ENCODE results near the gene MOV10L1.

Gene MOV10L1

GRCh38 chr22:50101870-50102565, 12.2 kb downstream of the MOV10L1 start:
- H3K27ac ChIP-seq = no peak overlapping the region
- DNase-seq (ENCODE audit: low read depth, low spot score) = no peak

GRCh38 chr22:50102946-50103345, 13.1 kb downstream of the MOV10L1 start:
- no peak overlapping the region for H3K27ac ChIP-seq
- no peak for DNase-seq (ENCODE audit: low read depth, low spot score)

- DNase-seq (ENCODE audit: low read depth, low spot score) = no peak
Measured at GRCh38 chr22:50104141-50104544, 14.3 kb downstream of the MOV10L1 start.

GRCh38 chr22:50105208-50106100, 15.6 kb downstream of the MOV10L1 start:
- DNase-seq (ENCODE audit: low read depth, low spot score) = peak; percentile 63
- H3K27ac ChIP-seq = no peak overlapping the region

More at GRCh38 chr22:50104141-50104544, 14.3 kb downstream of the MOV10L1 start:
- no peak overlapping the region for H3K27ac ChIP-seq

- no peak overlapping the region for H3K27ac ChIP-seq
- no peak for DNase-seq (ENCODE audit: low read depth, low spot score)
Measured at GRCh38 chr22:50107529-50107928, 17.7 kb downstream of the MOV10L1 start.

GRCh38 chr22:50111056-50111455, 21.2 kb downstream of the MOV10L1 start:
- H3K27ac ChIP-seq = no peak overlapping the region

GRCh38 chr22:50112151-50113118, 22.6 kb downstream of the MOV10L1 start:
- DNase-seq (ENCODE audit: low read depth, low spot score) = no peak
- no peak overlapping the region for H3K27ac ChIP-seq

More at GRCh38 chr22:50111056-50111455, 21.2 kb downstream of the MOV10L1 start:
- no peak for DNase-seq (ENCODE audit: low read depth, low spot score)

GRCh38 chr22:50114221-50115021, 24.6 kb downstream of the MOV10L1 start:
- DNase-seq (ENCODE audit: low read depth, low spot score) = no peak
- H3K27ac ChIP-seq = no peak overlapping the region

GRCh38 chr22:50115693-50116092, 25.9 kb downstream of the MOV10L1 start:
- no peak for DNase-seq (ENCODE audit: low read depth, low spot score)
- H3K27ac ChIP-seq = no peak overlapping the region

- no peak overlapping the region for H3K27ac ChIP-seq
- DNase-seq (ENCODE audit: low read depth, low spot score) = no peak
Measured at GRCh38 chr22:50117168-50117762, 27.5 kb downstream of the MOV10L1 start.

- no peak overlapping the region for H3K27ac ChIP-seq
- no peak for DNase-seq (ENCODE audit: low read depth, low spot score)
Measured at GRCh38 chr22:50118129-50118528, 28.3 kb downstream of the MOV10L1 start.

GRCh38 chr22:50118557-50119168, 28.9 kb downstream of the MOV10L1 start:
- no peak overlapping the region for H3K27ac ChIP-seq

GRCh38 chr22:50119169-50119767, 29.5 kb downstream of the MOV10L1 start:
- no peak overlapping the region for H3K27ac ChIP-seq
- no peak for DNase-seq (ENCODE audit: low read depth, low spot score)

More at GRCh38 chr22:50118557-50119168, 28.9 kb downstream of the MOV10L1 start:
- DNase-seq (ENCODE audit: low read depth, low spot score) = no peak

- H3K27ac ChIP-seq = no peak overlapping the region
- no peak for DNase-seq (ENCODE audit: low read depth, low spot score)
Measured at GRCh38 chr22:50119768-50120251, 30.0 kb downstream of the MOV10L1 start.

- no peak for DNase-seq (ENCODE audit: low read depth, low spot score)
Measured at GRCh38 chr22:50121202-50121740, 31.5 kb downstream of the MOV10L1 start.

GRCh38 chr22:50123119-50123518, 33.3 kb downstream of the MOV10L1 start:
- no peak for DNase-seq (ENCODE audit: low read depth, low spot score)
- H3K27ac ChIP-seq = no peak overlapping the region

More at GRCh38 chr22:50121202-50121740, 31.5 kb downstream of the MOV10L1 start:
- H3K27ac ChIP-seq = no peak overlapping the region

GRCh38 chr22:50125029-50125428, 35.2 kb downstream of the MOV10L1 start:
- DNase-seq (ENCODE audit: low read depth, low spot score) = no peak
- no peak overlapping the region for H3K27ac ChIP-seq
